Brain microvascular endothelial cell (primary cell): ENCODE results near the gene DPM2.

Source experiments
- DNase-seq: peaks from one replicate; pipeline ENCODE4 v3.0.0-alpha.2; 2020
- H3K27ac ChIP-seq: fragments of 250-450 bp; sonication (Bioruptor Pico); 2 replicates; pipeline ENCODE4 v1.5.1; 2020; ENCODE audit warnings: mild to moderate bottlenecking, moderate library complexity
- H3K27me3 ChIP-seq: fragments of 250-450 bp; sonication (Bioruptor Pico); replicated peaks from 2 replicates; pipeline ENCODE4 v1.5.1; 2020; ENCODE audit warnings: mild to moderate bottlenecking
- H3K36me3 ChIP-seq: fragments of 250-450 bp; sonication (Bioruptor Pico); replicated peaks from 2 replicates; pipeline ENCODE4 v1.5.1; 2020; ENCODE audit warnings: mild to moderate bottlenecking
- H3K4me3 ChIP-seq: 2 replicates; pipeline ENCODE4 v1.5.1; 2011; ENCODE audit warnings: low read depth, mild to moderate bottlenecking, control low read depth, low read length, moderate library complexity
- CTCF ChIP-seq: IDR thresholded peaks from 2 replicates; pipeline ENCODE4 v1.5.1; 2011; ENCODE audit warnings: low read depth, mild to moderate bottlenecking, moderate library complexity, low read length, control low read depth, inconsistent platforms; ENCODE audit errors: missing control alignments
- in situ Hi-C: cut with HindIII; loops from 2 replicates; pipeline ENCODE4 v1.10.0; 2017; ENCODE audit warnings: low sequenced_read_pairs, low pct_ligation_motif_present

DPM2 gene

DNA sequence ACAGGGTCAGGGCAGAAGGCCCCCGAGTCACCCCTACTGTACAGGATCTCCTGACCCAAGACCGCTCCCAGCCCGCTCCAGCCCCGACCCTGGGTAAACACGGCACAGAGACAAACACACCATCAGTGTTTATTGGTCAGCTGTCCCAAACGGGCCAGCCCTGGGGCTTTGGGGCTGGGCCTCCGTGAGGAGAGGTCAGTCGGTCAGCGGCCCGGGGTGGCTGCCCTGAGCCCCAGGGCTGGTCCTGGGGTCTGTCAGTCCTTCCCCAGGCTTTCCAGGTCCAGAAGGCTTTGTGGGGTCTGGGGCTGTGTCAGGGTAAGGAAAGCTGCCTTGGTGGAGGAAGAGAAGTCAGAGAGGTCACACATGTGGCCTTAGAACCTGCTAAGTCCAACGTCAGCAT is 2.7 kb downstream of the DPM2 start:
- peaks cover 10% of the 10 kb centered on the region for H3K36me3 ChIP-seq
- no peak overlapping the region for H3K27ac ChIP-seq
- no peaks in the 10 kb centered on the region for H3K27me3 ChIP-seq
- DNase-seq = no peak
- in situ Hi-C loops = no loop called here
- no peak overlapping the region for H3K4me3 ChIP-seq
- no peak for TF ChIP-seq CTCF

- in situ Hi-C loops = no loop called here
- Histone ChIP-seq H3K4me3 (no peak overlapping the region), H3K36me3 (peaks cover 10% of the 10 kb centered on the region), H3K27ac (no peak overlapping the region), H3K27me3 (no peaks in the 10 kb centered on the region)
- TF ChIP-seq CTCF = no peak
- no peak for DNase-seq
Measured at GRCh38 chr9:127934248-127934647, 3.4 kb downstream of the DPM2 start.

DNA sequence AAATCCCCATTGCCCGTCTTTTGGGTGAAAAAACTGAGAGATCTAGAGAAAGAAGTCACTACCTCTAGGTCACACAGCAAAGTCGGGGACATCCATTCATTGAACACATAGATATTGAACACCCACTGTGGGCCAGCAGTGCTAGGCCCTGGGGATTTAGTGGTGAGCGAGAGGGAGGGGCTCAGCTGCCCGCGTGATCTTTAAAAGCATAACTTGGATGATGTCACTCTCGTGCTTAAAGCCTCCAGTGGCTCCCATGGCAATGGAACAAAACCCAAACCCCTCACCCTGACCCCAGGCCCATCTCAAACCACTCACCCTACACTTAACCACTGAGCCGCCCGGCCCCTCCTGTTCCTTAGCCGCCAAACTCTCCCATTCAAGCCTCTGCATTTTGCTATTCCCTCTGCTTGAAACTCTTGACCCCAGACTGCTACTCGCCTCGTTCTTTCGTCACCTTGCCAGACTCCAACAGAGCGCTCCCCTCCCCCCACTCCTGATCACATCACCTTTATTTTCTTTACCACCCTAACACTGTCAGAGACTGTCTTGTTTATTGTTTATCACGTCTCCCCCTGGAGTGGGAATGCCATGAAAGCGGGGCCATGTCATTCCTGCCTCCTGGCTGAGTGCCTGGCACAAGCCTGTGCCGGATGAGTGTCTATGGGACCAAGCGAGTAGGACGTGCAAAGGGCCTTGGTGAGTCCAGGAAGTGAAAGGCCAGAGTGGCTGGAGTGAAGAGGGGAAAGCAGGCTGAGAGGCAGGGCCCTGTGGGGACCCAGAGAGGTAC is 6.4 kb downstream of the DPM2 start:
- Histone ChIP-seq H3K27me3 (no peaks in the 10 kb centered on the region), H3K36me3 (peaks cover 10% of the 10 kb centered on the region), H3K27ac (peak overlapping the region; percentile 90), H3K4me3 (peak overlapping the region; percentile 55)
- peak; percentile 84 for DNase-seq
- no peak for TF ChIP-seq CTCF
- in situ Hi-C loops = no loop called here

GRCh38 chr9:127930231-127931091 is 7.2 kb downstream of the DPM2 start, which contains the start of gene PIP5KL1:
TSS of gene PIP5KL1 (minus strand) at chr9:127930777. CDS start at chr9:127930752, 25 bp downstream.
- peak; percentile 81 for DNase-seq
- no peaks in the 10 kb centered on the region for H3K27me3 ChIP-seq
- in situ Hi-C loops = no loop called here
- H3K4me3 ChIP-seq = peak within 1 kb of the TSS; percentile 55
- TF ChIP-seq CTCF = peak; percentile 44
- H3K36me3 ChIP-seq = peaks cover 7% of the 10 kb centered on the region
- peak within 1 kb of the TSS; percentile 90 for H3K27ac ChIP-seq

- DNase-seq = no peak
- no peaks in the 10 kb centered on the region for H3K27me3 ChIP-seq
- TF ChIP-seq CTCF = no peak
- no peak overlapping the region for H3K4me3 ChIP-seq
- H3K27ac ChIP-seq = no peak overlapping the region
- in situ Hi-C loops = no loop called here
- H3K36me3 ChIP-seq = no peaks in the 10 kb centered on the region
Measured at GRCh38 chr9:127929625-127929979, 8.1 kb downstream of the DPM2 start.
